Medulla oblongata (tissue), 1 donor: Measurements from ENCODE around the gene CD8B2.
"Not testable (repeated sequence)": the region's sequence is repeated elsewhere in the genome, so short reads cannot be mapped to it uniquely, and the experiment has no call there.

Source experiments
- DNase-seq: peaks from one replicate; pipeline ENCODE4 v3.0.0-alpha.2; 2015; ENCODE audit errors: extremely low spot score

Gene CD8B2

DNA sequence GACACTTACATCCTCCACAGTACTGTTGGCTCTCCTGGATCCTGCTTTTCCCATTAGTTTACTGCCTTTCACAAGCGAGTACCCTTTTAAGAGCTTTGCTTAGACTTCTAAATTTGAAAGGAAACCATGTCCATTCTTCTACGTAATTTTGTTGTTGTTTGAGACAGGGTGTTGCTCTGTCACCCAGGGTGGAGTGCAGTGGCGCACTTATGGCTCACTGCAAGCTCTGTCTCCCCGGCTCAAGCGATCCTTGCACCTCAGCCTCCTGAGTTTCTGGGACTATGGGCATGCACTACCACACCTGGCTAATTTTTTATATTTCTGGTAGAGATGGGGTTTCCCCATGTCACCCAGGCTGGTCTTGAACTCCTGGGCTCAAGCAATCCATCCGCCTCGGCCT is 24.8 kb downstream of the CD8B2 start:
- DNase-seq = not testable (repeated sequence)

DNA sequence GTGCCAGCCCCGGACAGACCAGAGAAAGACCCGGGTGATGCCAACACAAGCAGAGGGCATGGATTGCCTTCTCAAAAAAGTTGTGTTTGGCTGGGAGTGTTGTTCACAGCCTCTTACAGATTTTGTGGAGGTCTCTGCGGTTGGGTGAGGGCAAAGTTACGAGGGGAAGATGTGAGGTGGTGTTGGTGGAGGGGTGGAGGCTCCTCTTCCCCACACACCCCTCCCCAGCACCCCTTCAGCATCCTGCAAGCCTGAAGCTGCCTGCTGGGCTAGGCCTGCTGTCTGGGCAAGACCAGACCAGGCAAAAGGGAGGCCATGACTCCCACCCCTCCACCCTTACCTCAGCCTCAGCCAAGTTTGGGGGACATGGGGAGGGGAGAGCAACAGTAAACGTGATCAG is 26.2 kb downstream of the CD8B2 start:
- not testable (repeated sequence) for DNase-seq

DNA sequence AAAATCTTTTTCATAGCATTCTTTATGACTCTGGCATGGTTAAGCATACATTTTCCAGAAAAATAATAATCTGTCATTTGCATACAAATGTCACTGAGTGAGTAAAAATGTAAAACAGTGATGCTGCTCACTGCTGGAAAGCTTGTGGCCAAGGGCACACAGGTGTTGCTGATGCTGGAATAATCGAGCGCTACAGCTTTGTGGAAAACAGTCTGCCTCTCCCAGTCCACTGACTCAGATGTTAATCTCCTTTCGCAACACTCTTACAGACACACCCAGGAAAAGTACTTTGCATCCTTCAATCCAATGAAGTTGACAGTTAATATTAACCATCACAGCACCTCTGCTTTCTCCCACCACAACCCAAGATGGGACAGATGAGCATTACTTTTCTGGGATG is 27.7 kb downstream of the CD8B2 start:
- DNase-seq = not testable (repeated sequence)

DNA sequence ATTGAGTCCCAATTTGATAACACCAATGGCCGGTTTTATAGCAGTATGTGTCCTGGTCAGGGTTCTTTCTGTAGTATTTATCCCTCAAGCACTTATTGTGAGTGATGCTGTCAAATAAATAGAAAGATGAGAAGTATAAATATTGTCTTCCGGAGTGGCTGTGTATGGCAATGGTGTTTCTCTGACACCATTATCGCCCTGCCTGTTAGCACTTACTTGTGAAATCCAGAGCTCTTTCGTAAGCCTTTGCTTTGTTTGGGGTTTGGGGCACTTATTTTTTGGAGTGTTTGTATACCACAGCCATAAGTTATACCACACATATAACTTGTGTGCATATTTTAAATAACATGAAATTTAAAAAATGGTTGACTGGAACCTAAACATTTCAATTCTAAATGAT is 29.3 kb downstream of the CD8B2 start:
- no peak for DNase-seq

DNA sequence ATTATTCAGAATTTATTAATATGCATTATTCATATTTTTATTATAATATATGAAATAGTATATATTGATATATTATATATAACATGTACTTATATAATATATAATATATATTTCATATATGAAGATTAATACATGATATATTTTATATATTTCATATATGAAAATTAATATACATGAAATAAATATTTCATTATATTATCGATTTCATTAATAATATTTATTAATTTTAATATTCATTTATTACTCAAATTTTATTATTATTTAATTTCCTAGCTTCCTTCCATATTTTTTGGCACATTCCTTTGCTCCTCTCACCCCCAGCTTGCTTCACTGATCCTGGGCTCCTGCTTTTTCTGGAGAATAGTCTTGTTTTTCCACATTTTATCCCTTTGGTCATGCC is 29.7 kb downstream of the CD8B2 start:
- DNase-seq = no peak

DNA sequence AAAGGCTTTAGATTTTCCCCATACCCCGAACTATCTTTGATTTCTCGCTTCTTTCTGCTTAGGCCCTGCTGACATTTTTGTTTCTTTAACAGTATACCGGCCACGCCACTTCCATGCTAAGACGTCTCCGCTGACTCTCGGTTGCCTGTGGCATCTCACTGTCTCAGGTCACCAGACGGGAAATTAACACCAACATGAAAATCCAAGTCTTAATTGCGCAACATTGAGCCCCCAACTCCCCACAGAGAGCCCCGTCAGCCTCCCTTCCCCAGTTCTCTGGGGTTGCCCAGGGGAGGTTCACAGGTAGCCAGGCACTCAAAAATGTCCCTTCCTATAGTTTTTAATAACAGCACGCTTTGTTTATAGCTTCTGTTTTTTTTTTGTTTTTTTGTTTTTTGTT is 30.2 kb downstream of the CD8B2 start:
- no peak for DNase-seq

DNA sequence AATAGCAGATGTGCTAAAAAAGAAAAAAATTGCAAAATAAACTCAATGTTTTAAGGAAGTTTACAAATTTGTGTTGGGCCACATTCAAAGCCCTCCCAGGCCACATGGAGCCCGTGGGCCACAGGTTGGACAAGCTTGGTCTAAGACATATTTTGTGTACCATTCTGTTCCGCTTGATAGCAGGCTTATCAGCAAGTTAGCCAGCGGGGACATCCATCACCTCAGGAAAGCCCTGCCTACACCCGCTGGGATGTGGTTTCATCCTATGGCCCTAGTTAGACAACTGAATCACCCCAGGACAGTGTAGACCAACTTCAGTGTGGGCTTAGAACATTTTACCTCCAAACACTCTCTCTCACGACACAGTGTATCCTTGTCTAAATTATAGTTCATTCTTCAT is 32.6 kb downstream of the CD8B2 start:
- DNase-seq = no peak

DNA sequence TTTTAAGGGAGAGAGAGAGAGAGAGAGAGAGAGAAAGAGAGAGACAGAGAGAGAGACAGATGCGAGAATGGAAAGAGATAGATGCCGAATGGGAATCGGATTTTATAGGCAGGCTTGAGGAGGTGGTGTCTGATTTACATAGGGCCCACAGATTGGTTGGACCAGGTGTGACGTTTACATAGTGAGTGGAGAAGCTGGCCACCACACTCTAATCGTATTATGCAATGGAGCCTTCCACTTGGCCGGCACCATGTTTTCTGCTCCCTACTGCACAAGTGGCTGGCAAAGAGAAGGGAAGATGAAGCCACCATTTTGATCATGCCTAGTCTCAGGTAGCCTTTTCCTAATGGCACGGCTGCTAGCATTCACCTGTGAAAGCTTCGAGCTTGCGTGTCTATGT is 33.9 kb downstream of the CD8B2 start:
- DNase-seq = no peak

DNA sequence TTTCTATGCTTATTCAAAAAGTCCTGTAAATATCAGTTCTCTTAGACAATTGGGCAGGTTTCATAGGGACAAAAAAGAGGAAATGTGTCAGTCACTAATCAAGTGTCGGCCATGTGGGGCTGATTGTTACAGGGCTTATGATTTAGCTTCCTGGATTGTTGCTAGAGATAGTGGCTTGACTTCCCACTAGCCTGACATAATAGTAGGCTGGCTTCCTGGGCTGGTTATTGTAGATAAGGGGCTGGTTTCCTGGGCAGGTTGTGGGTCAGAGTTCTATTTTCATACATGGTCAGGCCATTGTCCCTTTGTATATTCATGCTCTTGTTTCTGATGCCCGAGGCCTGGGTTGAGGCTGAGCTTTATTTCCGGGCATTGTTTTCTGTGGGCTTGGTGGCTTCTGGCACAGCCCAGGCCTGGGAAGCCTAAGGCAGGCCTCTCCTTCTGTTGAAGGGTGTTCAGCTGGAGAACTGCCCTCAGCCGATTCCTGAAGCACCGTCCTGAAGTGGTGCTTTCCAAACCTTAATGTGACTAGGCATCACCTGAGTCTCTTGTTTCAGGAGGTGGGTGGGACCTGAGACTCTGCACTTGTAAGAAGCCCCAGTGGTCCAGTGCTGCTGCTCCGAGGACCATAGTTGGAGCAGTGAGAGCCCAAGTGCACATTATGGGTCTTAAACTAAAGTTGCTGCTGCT is 37.0 kb downstream of the CD8B2 start:
- DNase-seq = no peak

DNA sequence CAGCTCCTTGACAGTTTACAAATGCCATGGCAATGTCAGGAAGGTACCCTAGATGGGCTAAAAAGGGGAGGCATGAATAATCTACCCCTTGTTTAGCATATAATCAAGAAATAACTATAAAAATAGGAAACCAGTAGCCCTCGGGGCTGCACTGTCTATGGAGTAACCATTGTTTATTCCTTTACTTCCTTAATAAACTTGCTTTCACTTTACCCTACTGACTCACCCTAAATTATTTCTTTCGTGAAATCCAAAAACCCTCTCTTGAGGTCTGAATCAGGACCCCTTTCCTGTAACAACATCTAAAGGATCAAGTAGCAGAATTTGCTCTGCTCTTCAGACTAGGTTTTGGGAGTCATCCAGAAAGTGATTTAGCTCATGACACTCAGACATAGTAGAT is 43.7 kb downstream of the CD8B2 start:
- no peak for DNase-seq

DNA sequence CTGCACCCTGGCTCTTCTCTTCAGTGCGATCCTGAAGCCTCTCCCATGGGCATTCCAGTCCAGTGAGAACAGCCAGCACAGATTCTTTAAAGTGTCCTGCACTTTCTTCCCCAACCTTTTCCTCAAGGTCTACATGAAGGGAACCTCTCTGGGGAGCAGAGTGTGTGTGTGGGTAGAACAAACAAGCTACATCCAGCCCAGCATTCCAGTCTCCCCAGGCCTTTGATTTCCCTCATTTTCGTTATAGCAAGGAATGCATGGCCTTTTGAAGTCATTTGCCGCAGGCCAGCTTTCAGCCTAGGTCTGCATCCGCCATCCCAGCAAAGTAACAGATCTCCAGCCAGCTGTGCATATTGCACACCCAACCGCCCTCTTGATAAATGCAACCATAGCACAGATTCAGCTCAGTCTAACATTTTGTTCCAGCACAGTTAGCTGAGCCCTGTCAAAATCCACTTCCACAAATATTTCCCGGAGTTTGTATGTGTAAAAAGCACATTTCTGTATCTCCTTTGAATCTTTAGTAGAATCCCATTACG is 44.6 kb downstream of the CD8B2 start:
- no peak for DNase-seq

DNA sequence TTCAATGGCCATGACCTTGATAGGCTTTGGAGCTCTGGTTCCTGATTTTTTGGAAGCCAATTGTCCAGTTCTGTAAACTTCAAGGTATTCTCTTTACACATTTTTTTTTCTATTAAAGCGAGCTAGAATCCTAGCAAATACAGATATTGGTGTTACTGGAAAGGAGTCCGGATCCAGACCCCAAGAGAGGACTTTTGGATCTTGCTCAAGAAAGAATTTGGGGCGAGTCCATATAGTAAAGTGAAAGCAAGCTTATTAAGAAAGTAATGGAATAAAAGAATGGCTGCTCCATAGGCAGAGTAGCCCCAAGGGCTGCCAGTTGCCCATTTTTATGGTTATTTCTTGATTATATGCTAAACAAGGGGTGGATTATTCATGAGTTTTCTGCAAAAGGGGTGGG is 45.1 kb downstream of the CD8B2 start:
- no peak for DNase-seq

DNA sequence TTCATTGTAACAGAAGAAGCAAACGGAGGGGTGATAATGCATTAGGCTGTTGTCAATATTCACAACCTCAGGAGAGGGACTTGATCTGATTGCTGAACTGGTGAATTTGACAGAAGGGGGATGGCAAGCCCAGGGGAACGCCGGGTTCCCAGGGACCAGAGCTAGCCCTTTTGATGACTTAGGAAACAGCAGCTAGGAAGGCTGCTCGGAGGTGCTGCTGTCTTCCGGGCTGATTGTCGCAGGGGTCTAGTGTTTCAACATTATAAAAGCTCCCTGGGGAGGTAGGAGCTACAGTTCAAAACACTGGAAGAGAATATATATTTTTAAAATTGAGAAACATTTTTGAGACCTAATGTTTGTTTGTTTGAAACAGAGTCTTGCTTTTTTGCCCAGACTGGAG is 47.3 kb downstream of the CD8B2 start:
- DNase-seq = no peak

DNA sequence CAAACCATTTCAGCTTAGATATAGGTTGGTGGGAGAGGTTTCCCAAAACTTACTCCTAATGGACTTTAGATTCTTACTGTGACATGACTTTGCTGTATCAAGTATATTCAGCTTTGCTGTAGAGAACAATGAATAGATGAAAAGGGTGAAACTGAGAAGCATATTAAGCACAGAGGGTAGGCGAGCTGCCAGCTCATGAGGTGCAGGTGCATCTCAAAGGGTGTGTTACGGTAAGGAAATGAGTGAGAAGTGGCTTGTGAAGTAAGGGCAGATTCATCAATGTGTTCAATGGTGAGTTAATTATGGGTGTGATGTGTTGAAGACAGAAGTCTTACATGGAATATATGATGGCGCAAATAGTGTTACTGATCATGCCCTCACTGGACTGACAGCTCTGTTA is 49.3 kb downstream of the CD8B2 start:
- DNase-seq = no peak

DNA sequence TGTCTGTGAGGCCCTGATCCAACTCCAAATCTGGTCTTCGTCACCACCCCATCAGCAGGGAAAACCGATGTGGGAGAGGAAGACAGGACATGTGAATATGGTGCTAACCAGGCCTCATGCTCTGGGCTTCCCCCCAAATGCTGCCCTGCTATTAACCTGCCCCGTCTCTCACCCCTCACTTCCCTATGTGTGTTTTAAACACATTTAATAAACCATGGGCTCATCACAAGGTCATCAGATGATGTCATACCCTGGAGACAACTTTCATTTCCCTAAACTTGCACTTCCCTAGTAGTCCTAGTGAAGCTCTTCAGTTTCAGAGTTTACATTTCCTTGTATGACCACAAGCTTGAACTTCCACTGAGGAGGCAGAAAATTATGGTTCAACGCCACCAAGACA is 49.9 kb downstream of the CD8B2 start:
- peak; percentile 81 for DNase-seq

DNA sequence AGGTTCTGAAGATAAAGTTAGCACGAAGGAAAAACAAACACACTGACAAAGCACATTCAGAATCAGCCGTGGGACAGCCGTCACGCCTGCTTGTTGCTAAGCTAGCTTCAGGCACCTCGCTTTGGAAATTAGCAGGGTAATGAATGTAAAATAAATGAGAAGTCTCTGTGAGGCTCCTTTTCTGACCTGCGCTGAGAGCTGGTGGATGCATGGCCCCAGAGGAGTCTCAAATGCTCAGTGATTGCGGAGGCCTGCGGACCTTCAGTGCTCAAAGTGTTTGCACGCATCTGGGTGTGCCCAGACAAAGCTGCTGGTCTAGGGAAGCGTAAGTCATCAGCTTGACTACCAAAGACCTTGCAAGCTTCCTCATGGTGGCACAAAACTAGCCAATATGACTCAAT is 50.6 kb downstream of the CD8B2 start:
- DNase-seq = no peak

DNA sequence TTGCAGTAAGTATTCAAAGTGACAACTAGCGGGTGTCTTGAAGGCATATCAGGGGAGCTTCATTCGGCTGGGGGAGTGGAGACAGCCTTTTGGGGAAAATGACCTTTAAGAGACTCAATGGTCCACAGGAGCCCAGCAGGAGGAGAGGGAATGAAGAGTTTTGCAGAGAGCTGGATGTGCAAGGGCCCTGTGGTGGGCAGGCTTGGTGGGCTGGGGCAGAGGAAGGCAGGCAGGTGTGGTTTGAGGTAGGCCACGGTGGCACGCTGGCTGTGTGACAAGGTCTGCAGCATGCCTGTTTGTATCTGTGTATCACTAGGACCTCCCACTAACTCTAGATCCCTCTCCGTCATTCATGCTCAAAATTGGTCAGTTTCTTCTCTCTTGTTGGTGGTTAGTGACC is 53.7 kb downstream of the CD8B2 start:
- DNase-seq = no peak

DNA sequence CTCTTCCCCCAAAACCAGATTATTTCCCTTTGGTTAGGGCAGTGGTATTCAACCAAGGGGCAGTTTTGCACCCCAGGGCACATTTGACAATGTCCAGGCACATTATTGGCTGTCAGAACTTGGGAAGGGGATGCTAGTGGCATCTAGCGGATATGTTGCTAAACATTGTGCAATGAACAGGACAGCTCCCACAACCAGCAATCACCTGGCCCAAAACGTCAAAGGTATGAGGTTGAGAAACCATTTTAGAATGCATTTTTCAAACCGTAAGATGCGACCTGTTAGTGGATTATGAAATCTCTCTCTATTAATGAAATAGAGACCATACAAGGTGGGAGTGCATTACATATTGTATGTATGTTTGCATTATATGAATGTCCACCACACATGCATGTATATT is 54.2 kb downstream of the CD8B2 start:
- no peak for DNase-seq

DNA sequence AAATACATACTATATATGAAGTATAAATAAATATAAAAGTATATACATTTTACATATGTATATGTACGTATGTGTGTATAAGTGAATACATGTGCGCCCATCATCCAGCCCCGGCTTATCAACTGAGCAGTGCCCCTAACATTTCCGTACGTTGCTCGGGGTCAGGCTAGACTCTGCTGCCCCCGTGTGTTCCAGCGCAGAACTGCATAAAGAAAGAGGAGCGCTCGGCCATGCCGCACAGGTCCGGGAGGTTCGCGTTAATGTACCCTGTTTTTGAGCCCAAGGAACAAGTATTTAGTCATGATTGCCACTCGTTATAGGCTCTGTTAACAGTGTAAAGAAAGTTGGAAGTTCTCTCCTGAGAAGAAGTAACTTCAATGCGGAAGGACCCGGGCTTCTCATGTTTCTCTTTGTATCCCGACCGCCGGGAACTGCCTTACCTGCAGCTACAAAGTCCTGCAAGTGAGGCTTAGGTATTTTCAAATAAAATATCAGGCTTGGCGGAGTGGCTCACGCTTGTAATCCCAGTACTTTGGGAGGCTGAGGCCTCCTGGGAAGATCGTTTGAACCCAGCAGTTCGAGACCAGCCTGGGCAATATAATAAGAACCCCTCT is 55.7 kb downstream of the CD8B2 start:
- peak; percentile 68 for DNase-seq

DNA sequence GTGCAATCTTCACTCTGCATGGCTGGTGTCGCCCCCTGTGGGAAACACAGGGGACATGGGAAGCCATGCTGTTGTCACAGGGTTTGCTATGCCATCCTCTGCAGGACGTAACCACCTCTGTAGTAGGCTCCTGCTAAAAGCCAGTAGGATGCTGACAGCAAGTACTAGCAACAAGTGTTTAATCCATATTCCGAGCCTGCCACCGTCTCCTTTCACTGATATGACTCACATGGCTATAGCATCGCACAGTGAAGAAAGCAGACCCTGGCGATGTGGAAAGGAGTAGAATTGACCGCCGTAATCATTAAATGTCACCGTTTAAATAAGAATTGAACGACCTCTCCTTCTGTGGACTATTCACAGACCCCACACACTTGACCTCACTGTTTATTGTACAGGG is 57.8 kb downstream of the CD8B2 start:
- no peak for DNase-seq

DNA sequence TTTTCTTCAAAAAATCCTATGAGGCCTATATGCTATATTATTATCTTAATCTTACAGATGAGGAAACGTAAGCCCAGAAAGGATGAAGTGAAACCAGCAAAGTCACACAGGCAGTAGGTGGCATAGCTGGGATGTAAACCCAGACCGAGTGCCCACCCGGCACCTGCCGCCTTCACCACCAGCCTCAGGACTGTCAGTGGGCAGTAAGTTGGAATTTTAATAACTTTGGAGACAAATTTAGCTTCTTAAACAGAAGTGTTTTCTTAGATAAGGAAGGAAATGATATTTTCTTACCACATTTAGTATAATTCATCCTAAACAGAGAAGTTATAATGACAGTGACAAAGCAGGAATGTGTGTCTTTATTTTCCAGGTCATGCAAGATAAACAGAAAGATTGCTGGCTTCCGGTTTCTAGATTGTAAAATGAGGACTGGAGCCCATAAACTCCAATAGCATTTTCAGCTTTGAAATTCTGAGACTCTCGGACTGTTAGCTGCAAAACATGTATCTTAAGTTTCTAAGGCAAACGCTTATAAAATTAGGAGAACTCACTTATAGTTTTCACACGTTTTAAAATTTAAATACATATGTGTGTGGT is 59.3 kb downstream of the CD8B2 start:
- DNase-seq = no peak

DNA sequence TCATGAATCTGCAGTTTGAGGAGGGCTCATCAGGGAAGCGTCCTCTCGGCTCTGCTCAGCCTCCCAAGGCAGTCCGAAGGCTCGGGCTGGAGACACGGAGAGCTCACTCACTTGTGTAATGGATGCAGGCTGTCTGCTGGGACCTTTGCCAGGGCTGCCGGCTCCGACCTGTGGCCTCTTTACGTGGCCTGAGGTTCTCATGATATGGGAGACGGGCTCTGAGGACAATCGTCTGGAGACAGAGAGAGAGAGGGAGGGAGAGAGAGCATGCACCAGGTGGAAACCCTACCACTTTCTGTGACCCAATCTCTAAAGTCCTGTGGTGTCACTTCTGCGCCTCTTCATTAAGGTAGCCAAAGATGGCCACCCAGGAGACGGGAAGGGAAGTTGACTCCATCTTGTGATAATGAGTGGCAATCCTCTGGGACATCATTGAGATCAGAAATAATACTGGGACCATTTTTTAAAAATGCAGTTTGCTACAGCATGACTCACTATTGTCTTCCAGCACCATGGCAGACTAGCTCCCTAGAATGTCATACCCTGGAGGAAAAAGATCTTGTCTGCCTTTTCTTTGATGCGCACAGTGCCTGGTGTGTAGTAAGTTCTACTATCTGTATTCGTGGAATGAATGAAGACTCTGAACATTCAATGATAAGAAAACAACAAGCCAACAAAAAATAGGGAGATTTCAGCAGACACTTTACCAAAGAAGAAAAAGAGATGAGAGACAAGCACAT is 60.2 kb downstream of the CD8B2 start:
- DNase-seq = no peak
